Nephron progenitor cell (in vitro differentiated cells): ENCODE results near the gene PLSCR1.

Experiments
- DNase-seq: peaks from one replicate; pipeline ENCODE4 v3.0.0; 2021
- H3K27ac Mint-ChIP-seq: 2 replicates; pipeline ENCODE4 v1.8.0; 2021; ENCODE audit warnings: mild to moderate bottlenecking, moderate library complexity, mixed read lengths
- H3K27me3 Mint-ChIP-seq: 2 replicates; pipeline ENCODE4 v1.8.0; 2021; ENCODE audit warnings: mild to moderate bottlenecking, low read depth, mixed read lengths; ENCODE audit not compliant: poor library complexity
- H3K36me3 Mint-ChIP-seq: 2 replicates; pipeline ENCODE4 v1.8.0; 2021; ENCODE audit warnings: low read depth, mixed read lengths
- H3K4me1 Mint-ChIP-seq: 2 replicates; pipeline ENCODE4 v1.8.0; 2021; ENCODE audit warnings: mixed read lengths
- H3K4me3 Mint-ChIP-seq: 2 replicates; pipeline ENCODE4 v1.8.0; 2021; ENCODE audit warnings: mild to moderate bottlenecking, moderate library complexity, mixed read lengths
- H3K9me3 Mint-ChIP-seq: 2 replicates; pipeline ENCODE4 v1.8.0; 2021; ENCODE audit warnings: mild to moderate bottlenecking, moderate library complexity, mixed read lengths
- CTCF ChIP-seq: fragments of 200-600 bp; sonication (generic); IDR thresholded peaks from 2 replicates; pipeline ENCODE4 v1.5.0; 2021; ENCODE audit warnings: antibody characterized with exemption

PLSCR1 gene

GRCh38 chr3:146542179-146542578 is 2.2 kb downstream of the PLSCR1 start:
- Mint-ChIP-seq H3K36me3 (peaks cover 51% of the 10 kb centered on the region), H3K4me3 (peak overlapping the region; percentile 30), H3K4me1 (peaks cover 19% of the 10 kb centered on the region), H3K9me3 (peaks cover 15% of the 10 kb centered on the region), H3K27ac (no peak overlapping the region), H3K27me3 (no peaks in the 10 kb centered on the region)
- no peak for DNase-seq
- no peak for TF ChIP-seq CTCF

GRCh38 chr3:146540978-146541377 is 3.4 kb downstream of the PLSCR1 start:
- no peak for DNase-seq
- no peak for TF ChIP-seq CTCF
- no peak overlapping the region for H3K4me3 Mint-ChIP-seq
- no peak overlapping the region for H3K27ac Mint-ChIP-seq
- H3K9me3 Mint-ChIP-seq = peaks cover 15% of the 10 kb centered on the region
- peaks cover 22% of the 10 kb centered on the region for H3K4me1 Mint-ChIP-seq
- H3K36me3 Mint-ChIP-seq = peaks cover 57% of the 10 kb centered on the region
- H3K27me3 Mint-ChIP-seq = no peaks in the 10 kb centered on the region

GRCh38 chr3:146540236-146540635 is 4.2 kb downstream of the PLSCR1 start:
- no peak overlapping the region for H3K27ac Mint-ChIP-seq

GRCh38 chr3:146539315-146539714 is 5.1 kb downstream of the PLSCR1 start:
- peaks cover 57% of the 10 kb centered on the region for H3K36me3 Mint-ChIP-seq
- no peak overlapping the region for H3K27ac Mint-ChIP-seq
- H3K4me1 Mint-ChIP-seq = peaks cover 22% of the 10 kb centered on the region
- no peak overlapping the region for H3K4me3 Mint-ChIP-seq
- no peaks in the 10 kb centered on the region for H3K27me3 Mint-ChIP-seq
- TF ChIP-seq CTCF = no peak
- no peak for DNase-seq
- peaks cover 15% of the 10 kb centered on the region for H3K9me3 Mint-ChIP-seq

More at GRCh38 chr3:146540236-146540635, 4.2 kb downstream of the PLSCR1 start:
- peaks cover 15% of the 10 kb centered on the region for H3K9me3 Mint-ChIP-seq
- H3K4me3 Mint-ChIP-seq = no peak overlapping the region
- no peak for DNase-seq
- peaks cover 57% of the 10 kb centered on the region for H3K36me3 Mint-ChIP-seq
- peaks cover 22% of the 10 kb centered on the region for H3K4me1 Mint-ChIP-seq
- H3K27me3 Mint-ChIP-seq = no peaks in the 10 kb centered on the region
- TF ChIP-seq CTCF = no peak

- peaks cover 15% of the 10 kb centered on the region for H3K4me1 Mint-ChIP-seq
- peaks cover 15% of the 10 kb centered on the region for H3K9me3 Mint-ChIP-seq
- no peak for DNase-seq
- no peak overlapping the region for H3K4me3 Mint-ChIP-seq
- no peak overlapping the region for H3K27ac Mint-ChIP-seq
- peaks cover 62% of the 10 kb centered on the region for H3K36me3 Mint-ChIP-seq
- H3K27me3 Mint-ChIP-seq = no peaks in the 10 kb centered on the region
- no peak for TF ChIP-seq CTCF
These were observed 6.8 kb downstream of the PLSCR1 start for GRCh38 chr3:146537603-146538002.

- Mint-ChIP-seq H3K27ac (no peak overlapping the region), H3K4me1 (peaks cover 11% of the 10 kb centered on the region), H3K36me3 (peaks cover 55% of the 10 kb centered on the region), H3K27me3 (no peaks in the 10 kb centered on the region), H3K9me3 (peaks cover 15% of the 10 kb centered on the region), H3K4me3 (no peak overlapping the region)
- TF ChIP-seq CTCF = no peak
- DNase-seq = no peak
These were observed 7.7 kb downstream of the PLSCR1 start for GRCh38 chr3:146536681-146537080.
